Skeletal muscle satellite cell (primary cell): ENCODE results near the gene DHDH.

Experiments
- H3K27me3 ChIP-seq: 2 replicates; pipeline ENCODE4 v1.7.0; 2013; ENCODE audit warnings: low read length; ENCODE audit not compliant: control insufficient read depth, insufficient read depth
- H3K36me3 ChIP-seq: 2 replicates; pipeline ENCODE4 v1.7.0; 2013; ENCODE audit warnings: mild to moderate bottlenecking, control low read depth, low read length; ENCODE audit not compliant: insufficient read depth
- H3K4me1 ChIP-seq: 2 replicates; pipeline ENCODE4 v1.7.0; 2013; ENCODE audit warnings: low read length; ENCODE audit not compliant: control insufficient read depth, insufficient read depth
- H3K4me2 ChIP-seq: 2 replicates; pipeline ENCODE4 v1.7.0; 2013; ENCODE audit warnings: mild to moderate bottlenecking, low read length
- H3K4me3 ChIP-seq: 2 replicates; pipeline ENCODE4 v1.7.0; 2013; ENCODE audit warnings: low read length
- H3K9ac ChIP-seq: 2 replicates; pipeline ENCODE4 v1.7.0; 2013; ENCODE audit warnings: mild to moderate bottlenecking, low read depth, low read length, moderate library complexity
- H3K9me3 ChIP-seq: replicated peaks from 2 replicates; pipeline ENCODE4 v1.7.0; 2013; ENCODE audit warnings: mild to moderate bottlenecking, control low read depth, low read length

The DHDH gene

GRCh38 chr19:48953990-48954594 is 20.6 kb downstream of the DHDH start:
- Histone ChIP-seq H3K9me3 (no peaks in the 10 kb centered on the region), H3K9ac (peak overlapping the region; percentile 98), H3K4me2 (peak overlapping the region; percentile 98), H3K4me3 (peak overlapping the region; percentile 93), H3K36me3 (peaks cover 18% of the 10 kb centered on the region), H3K27me3 (no peaks in the 10 kb centered on the region), H3K4me1 (peaks cover 15% of the 10 kb centered on the region)

GRCh38 chr19:48954595-48955307 is 21.3 kb downstream of the DHDH start, which contains the start of gene BAX:
BAX (plus strand) TSS chr19:48954875; CDS start chr19:48954929, 54 bp downstream.
- Histone ChIP-seq H3K9me3 (no peaks in the 10 kb centered on the region), H3K4me1 (peaks cover 15% of the 10 kb centered on the region), H3K36me3 (peaks cover 18% of the 10 kb centered on the region), H3K4me2 (peak within 1 kb of the TSS; percentile 98), H3K4me3 (peak within 1 kb of the TSS; percentile 93), H3K27me3 (no peaks in the 10 kb centered on the region), H3K9ac (peak within 1 kb of the TSS; percentile 98)

GRCh38 chr19:48955308-48955958 is 21.9 kb downstream of the DHDH start:
- Histone ChIP-seq H3K4me1 (peaks cover 15% of the 10 kb centered on the region), H3K4me2 (peak overlapping the region; percentile 98), H3K4me3 (peak overlapping the region; percentile 93), H3K27me3 (no peaks in the 10 kb centered on the region), H3K9ac (peak overlapping the region; percentile 98), H3K36me3 (peaks cover 18% of the 10 kb centered on the region), H3K9me3 (no peaks in the 10 kb centered on the region)

- H3K27me3 ChIP-seq, result no peaks in the 10 kb centered on the region
- H3K9ac ChIP-seq, result no peak overlapping the region
- H3K4me3 ChIP-seq, result no peak overlapping the region
- H3K36me3 ChIP-seq, result peaks cover 20% of the 10 kb centered on the region
- H3K9me3 ChIP-seq, result no peaks in the 10 kb centered on the region
- no peak overlapping the region for H3K4me2 ChIP-seq
- H3K4me1 ChIP-seq, result peaks cover 25% of the 10 kb centered on the region
These were observed 24.5 kb downstream of the DHDH start for GRCh38 chr19:48958006-48958405.

- Histone ChIP-seq H3K4me1 (peaks cover 36% of the 10 kb centered on the region), H3K9ac (no peak overlapping the region), H3K4me2 (no peak overlapping the region), H3K4me3 (no peak overlapping the region), H3K27me3 (no peaks in the 10 kb centered on the region), H3K9me3 (no peaks in the 10 kb centered on the region), H3K36me3 (peaks cover 20% of the 10 kb centered on the region)
These were observed 26.1 kb downstream of the DHDH start for GRCh38 chr19:48959341-48960239.

GRCh38 chr19:48961051-48961649 is 27.7 kb downstream of the DHDH start:
- Histone ChIP-seq H3K9ac (no peak overlapping the region), H3K4me1 (peaks cover 32% of the 10 kb centered on the region), H3K36me3 (peaks cover 19% of the 10 kb centered on the region), H3K9me3 (no peaks in the 10 kb centered on the region), H3K4me2 (no peak overlapping the region), H3K4me3 (no peak overlapping the region), H3K27me3 (no peaks in the 10 kb centered on the region)

- Histone ChIP-seq H3K9ac (no peak overlapping the region), H3K4me3 (no peak overlapping the region), H3K9me3 (no peaks in the 10 kb centered on the region), H3K4me2 (no peak overlapping the region), H3K27me3 (no peaks in the 10 kb centered on the region), H3K4me1 (peaks cover 34% of the 10 kb centered on the region), H3K36me3 (peaks cover 20% of the 10 kb centered on the region)
These were observed 28.2 kb downstream of the DHDH start for GRCh38 chr19:48961673-48962028.

GRCh38 chr19:48962029-48962848 is 28.7 kb downstream of the DHDH start:
- Histone ChIP-seq H3K9ac (peak overlapping the region; percentile 11), H3K9me3 (no peaks in the 10 kb centered on the region), H3K36me3 (peaks cover 21% of the 10 kb centered on the region), H3K4me3 (no peak overlapping the region), H3K27me3 (no peaks in the 10 kb centered on the region), H3K4me1 (peaks cover 39% of the 10 kb centered on the region), H3K4me2 (no peak overlapping the region)

- Histone ChIP-seq H3K4me1 (peaks cover 39% of the 10 kb centered on the region), H3K27me3 (no peaks in the 10 kb centered on the region), H3K4me2 (no peak overlapping the region), H3K9ac (no peak overlapping the region), H3K9me3 (no peaks in the 10 kb centered on the region), H3K36me3 (peaks cover 18% of the 10 kb centered on the region), H3K4me3 (no peak overlapping the region)
These were observed 29.3 kb downstream of the DHDH start for GRCh38 chr19:48962849-48963165.

- Histone ChIP-seq H3K4me2 (peak overlapping the region; percentile 67), H3K4me3 (peak overlapping the region; percentile 30), H3K9ac (peak overlapping the region; percentile 73), H3K9me3 (no peaks in the 10 kb centered on the region), H3K36me3 (peaks cover 20% of the 10 kb centered on the region), H3K27me3 (no peaks in the 10 kb centered on the region), H3K4me1 (peaks cover 39% of the 10 kb centered on the region)
These were observed 30.1 kb downstream of the DHDH start for GRCh38 chr19:48963371-48964204.
